Liver (tissue), 9 donors: ENCODE data around the gene PSMD6. TPM values are rescaled to one million over a fixed set of nuclear protein-coding genes. Genes with fewer than 3 reads are reported as not detected.

Experiments
- DNase-seq: peaks from one replicate; pipeline ENCODE4 v3.0.0-alpha.2; 2017; ENCODE audit warnings: low spot score
- H3K27ac ChIP-seq, 2 donors: one replicate each; pipeline ENCODE4 v1.7.0; 2013; ENCODE audit warnings: inconsistent platforms in 2 of 2, low read length in 2 of 2, control low read depth in 1 of 2, low read depth in 1 of 2, mild to moderate bottlenecking in 1 of 2
- H3K27me3 ChIP-seq, 4 donors: one replicate each; pipeline versions ENCODE4 v1.6.1 to v1.7.0; 2013; ENCODE audit warnings: low read length in 3 of 4, inconsistent platforms in 1 of 4, mild to moderate bottlenecking in 1 of 4, moderate library complexity in 1 of 4; ENCODE audit not compliant: control insufficient read depth in 4 of 4, insufficient read depth in 4 of 4
- H3K36me3 ChIP-seq, 4 donors: one replicate each; pipeline versions ENCODE4 v1.6.1 to v1.7.0; 2013; ENCODE audit warnings: low read length in 3 of 4, mild to moderate bottlenecking in 3 of 4, low read depth in 1 of 4, moderate library complexity in 1 of 4; ENCODE audit not compliant: control insufficient read depth in 4 of 4, insufficient read depth in 3 of 4
- H3K4me1 ChIP-seq, 4 donors: one replicate each; pipeline versions ENCODE4 v1.6.1 to v1.7.0; 2013; ENCODE audit warnings: low read length in 3 of 4, mild to moderate bottlenecking in 3 of 4, moderate library complexity in 1 of 4; ENCODE audit not compliant: control insufficient read depth in 4 of 4, insufficient read depth in 4 of 4
- H3K4me3 ChIP-seq, 3 donors: one replicate each; pipeline versions ENCODE4 v1.6.1 to v1.7.0; 2013; ENCODE audit warnings: low read length in 3 of 3, control low read depth in 1 of 3, low read depth in 1 of 3, mild to moderate bottlenecking in 1 of 3
- H3K9ac ChIP-seq, 2 donors: one replicate each; pipeline ENCODE4 v1.7.0; 2013; ENCODE audit warnings: low read length in 2 of 2, mild to moderate bottlenecking in 2 of 2, moderate library complexity in 2 of 2, control low read depth in 1 of 2, low read depth in 1 of 2
- H3K9me3 ChIP-seq, 4 donors: one replicate each; pipeline versions ENCODE4 v1.6.1 to v1.7.0; 2013; ENCODE audit warnings: low read length in 3 of 4; ENCODE audit not compliant: control insufficient read depth in 4 of 4
- FOXA1 ChIP-seq: IDR thresholded peaks from 2 replicates; pipeline ENCODE4 v1.6.1; 2016; ENCODE audit warnings: antibody characterized with exemption
- FOXA2 ChIP-seq: IDR thresholded peaks from 2 replicates; pipeline ENCODE4 v1.6.1; 2016; ENCODE audit warnings: antibody characterized with exemption
- HNF4G ChIP-seq: IDR thresholded peaks from 2 replicates; pipeline ENCODE4 v1.6.1; 2016; ENCODE audit warnings: antibody characterized with exemption
- JUND ChIP-seq, 2 donors: IDR thresholded peaks; 2 replicates each; pipeline ENCODE4 v1.6.1; 2016; ENCODE audit warnings: antibody characterized with exemption in 2 of 2
- NR2F2 ChIP-seq: IDR thresholded peaks from 2 replicates; pipeline ENCODE4 v1.6.1; 2016; ENCODE audit warnings: antibody characterized with exemption
- RAD21 ChIP-seq, 2 donors: IDR thresholded peaks; 2 replicates each; pipeline ENCODE4 v1.6.1; 2016; ENCODE audit warnings: antibody characterized with exemption in 2 of 2, mild to moderate bottlenecking in 2 of 2
- RXRA ChIP-seq, 2 donors: IDR thresholded peaks; 2 replicates each; pipeline ENCODE4 v1.6.1; 2017 to 2018; ENCODE audit warnings: antibody characterized with exemption in 2 of 2, mild to moderate bottlenecking in 1 of 2
- SP1 ChIP-seq: IDR thresholded peaks from 2 replicates; pipeline ENCODE4 v1.6.1; 2018; ENCODE audit warnings: antibody characterized with exemption, mild to moderate bottlenecking
- TAF1 ChIP-seq: conservative IDR thresholded peaks from 2 replicates; pipeline ENCODE4 v1.6.1; 2016; ENCODE audit warnings: antibody characterized with exemption, mild to moderate bottlenecking
- YY1 ChIP-seq: IDR thresholded peaks from 2 replicates; pipeline ENCODE4 v1.6.1; 2016; ENCODE audit warnings: antibody characterized with exemption, mild to moderate bottlenecking
- ZBTB33 ChIP-seq: IDR thresholded peaks from 2 replicates; pipeline ENCODE4 v1.6.1; 2016; ENCODE audit warnings: antibody characterized with exemption
- WGBS: extraction: QIAGEN DNeasy Blood & Tissue Kit; methylation state at CpG from one replicate; pipeline ENCODE4 v1.1.7; 2013; 5-methylcytosine and 5-hydroxymethylcytosine counted together
- polyA plus RNA-seq, 2 donors: library from polyadenylated mRNA; stranded (reverse) in 1 of 2; unstranded in 1 of 2; fragments of 200-250 nt in 1 of 2; fragments of >200 nt in 1 of 2; fragmentation: Nextera tagmentation in 1 of 2; extraction: Ambion mirVana in 1 of 2; gene quantifications; one replicate each; pipeline versions ENCODE4 v1.2.1 to v1.2.3, GENCODE V29; 2013 to 2015
- total RNA-seq, 2 donors: library from RNA; depleted of rRNA; stranded (reverse); fragments of >200 nt; gene quantifications; one replicate each; pipeline ENCODE4 v1.2.3, GENCODE V29; 2014
- TF ChIP-seq, protein P1 (sequence below): IDR thresholded peaks from 2 replicates; pipeline ENCODE4 v1.6.1; 2016; ENCODE audit warnings: antibody characterized with exemption
- TF ChIP-seq, protein P2 (sequence below): fragments of 150-350 bp; IDR thresholded peaks from 2 replicates; pipeline ENCODE4 v1.5.1; 2017; ENCODE audit warnings: improper control_type of control experiment, low read depth, low read length; ENCODE audit not compliant: missing input control
- donor health status: healthy.
- donor health status: healthy.
- donor health status: healthy.
- donor health status: healthy.
- donor health status: healthy.

The PSMD6 gene
- total and polyA plus RNA-seq, 4 donors = 49.3 to 72.7 (median 54.9) TPM

- H3K36me3 ChIP-seq = peaks cover 8 to 69% (median 62%) of the 10 kb centered on the region in 4 donors
- no peak for DNase-seq
- H3K9ac ChIP-seq = no peak overlapping the region
- H3K9me3 ChIP-seq = no peaks in the 10 kb centered on the region
- WGBS = 91% methylated on average over 5 of the region's 5 CpGs
- no peak overlapping the region for H3K27ac ChIP-seq
- no peaks in the 10 kb centered on the region for H3K27me3 ChIP-seq
- TF ChIP-seq YY1 = no peak
- no peak for TF ChIP-seq SP1
- TF ChIP-seq, protein P1, sequence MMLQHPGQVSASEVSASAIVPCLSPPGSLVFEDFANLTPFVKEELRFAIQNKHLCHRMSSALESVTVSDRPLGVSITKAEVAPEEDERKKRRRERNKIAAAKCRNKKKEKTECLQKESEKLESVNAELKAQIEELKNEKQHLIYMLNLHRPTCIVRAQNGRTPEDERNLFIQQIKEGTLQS = no peak
- no peak for TF ChIP-seq FOXA2
- TF ChIP-seq HNF4G = no peak
- TF ChIP-seq, protein P2, sequence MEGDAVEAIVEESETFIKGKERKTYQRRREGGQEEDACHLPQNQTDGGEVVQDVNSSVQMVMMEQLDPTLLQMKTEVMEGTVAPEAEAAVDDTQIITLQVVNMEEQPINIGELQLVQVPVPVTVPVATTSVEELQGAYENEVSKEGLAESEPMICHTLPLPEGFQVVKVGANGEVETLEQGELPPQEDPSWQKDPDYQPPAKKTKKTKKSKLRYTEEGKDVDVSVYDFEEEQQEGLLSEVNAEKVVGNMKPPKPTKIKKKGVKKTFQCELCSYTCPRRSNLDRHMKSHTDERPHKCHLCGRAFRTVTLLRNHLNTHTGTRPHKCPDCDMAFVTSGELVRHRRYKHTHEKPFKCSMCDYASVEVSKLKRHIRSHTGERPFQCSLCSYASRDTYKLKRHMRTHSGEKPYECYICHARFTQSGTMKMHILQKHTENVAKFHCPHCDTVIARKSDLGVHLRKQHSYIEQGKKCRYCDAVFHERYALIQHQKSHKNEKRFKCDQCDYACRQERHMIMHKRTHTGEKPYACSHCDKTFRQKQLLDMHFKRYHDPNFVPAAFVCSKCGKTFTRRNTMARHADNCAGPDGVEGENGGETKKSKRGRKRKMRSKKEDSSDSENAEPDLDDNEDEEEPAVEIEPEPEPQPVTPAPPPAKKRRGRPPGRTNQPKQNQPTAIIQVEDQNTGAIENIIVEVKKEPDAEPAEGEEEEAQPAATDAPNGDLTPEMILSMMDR = no peak
- no peak for TF ChIP-seq ZBTB33
- H3K4me1 ChIP-seq = peaks cover 0 to 2% (median 0%) of the 10 kb centered on the region in 4 donors
- no peak overlapping the region for H3K4me3 ChIP-seq
Measured at GRCh38 chr3:63990733-63991132, 32.6 kb downstream of the PSMD6 start.

GRCh38 chr3:63990204-63990603, 33.1 kb downstream of the PSMD6 start:
- no peak for DNase-seq
- no peak overlapping the region for H3K27ac ChIP-seq
- H3K9ac ChIP-seq = no peak overlapping the region
- no peak overlapping the region for H3K4me3 ChIP-seq
- H3K27me3 ChIP-seq = no peaks in the 10 kb centered on the region
- peaks cover 4 to 69% (median 60%) of the 10 kb centered on the region in 4 donors for H3K36me3 ChIP-seq
- WGBS = 97% methylated on average over 14 of the region's 14 CpGs
- no peaks in the 10 kb centered on the region for H3K9me3 ChIP-seq
- TF ChIP-seq SP1 (no peak), JUND (IDR thresholded peaks at IDR 0.05) (no peak), RXRA (IDR thresholded peaks at IDR 0.05) (no peak), TAF1 (no peak), NR2F2 (no peak), RAD21 (IDR thresholded peaks at IDR 0.05) (no peak), ZBTB33 (no peak), HNF4G (no peak), YY1 (no peak), FOXA1 (no peak)
- TF ChIP-seq, protein P2 = no peak
- H3K4me1 ChIP-seq = peaks cover 0 to 2% (median 0%) of the 10 kb centered on the region in 4 donors
